GM19467 (cell line): Measurements from ENCODE around the gene THUMPD3.

Source experiments
- ATAC-seq: cut with Tn5 transposase; IDR thresholded peaks from one replicate; pipeline ENCODE4 v1.9.1; 2021; ENCODE audit warnings: mild to moderate bottlenecking, moderate library complexity; ENCODE audit not compliant: unreplicated experiment

The THUMPD3 gene

DNA sequence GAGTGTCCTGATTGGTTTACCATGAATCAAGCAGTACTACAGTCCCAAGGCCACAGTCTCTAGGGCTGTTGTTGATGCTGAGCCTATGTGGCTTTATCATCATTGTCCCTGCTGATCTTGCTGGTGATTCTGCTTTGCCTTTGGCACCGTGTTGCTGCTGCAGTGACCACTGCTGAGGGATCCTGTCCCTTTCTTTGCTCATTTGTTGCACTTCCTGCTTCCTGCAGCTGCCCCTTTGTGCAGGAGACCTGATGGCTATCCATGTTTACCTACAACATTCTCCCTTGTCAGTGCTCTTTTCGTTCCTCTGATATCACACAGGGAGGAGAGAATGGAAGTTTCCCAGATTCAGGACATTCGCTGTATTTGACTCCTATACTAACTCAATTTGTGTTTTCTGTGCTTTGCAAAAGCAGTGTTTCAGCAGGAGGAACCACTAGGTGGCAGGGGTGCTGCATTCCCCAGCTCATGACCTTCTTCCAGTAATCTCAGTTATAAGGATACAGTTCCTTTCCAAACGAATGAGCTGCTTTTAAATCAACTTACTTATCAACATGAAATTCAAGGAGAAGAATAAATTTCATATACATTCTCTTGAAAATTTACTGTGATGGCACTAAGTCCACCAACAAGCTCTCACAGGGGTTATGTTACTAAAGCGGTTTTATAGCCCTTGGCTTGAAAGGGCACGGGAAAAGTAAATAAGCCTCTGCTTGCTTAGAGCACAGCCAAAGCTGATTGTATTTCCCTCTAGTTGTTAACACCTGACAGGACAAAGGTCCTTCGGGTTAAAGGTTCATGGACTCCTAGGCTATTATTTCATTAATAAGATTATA lies 9.7 kb upstream of the THUMPD3 start:
- ATAC-seq: no peak

DNA sequence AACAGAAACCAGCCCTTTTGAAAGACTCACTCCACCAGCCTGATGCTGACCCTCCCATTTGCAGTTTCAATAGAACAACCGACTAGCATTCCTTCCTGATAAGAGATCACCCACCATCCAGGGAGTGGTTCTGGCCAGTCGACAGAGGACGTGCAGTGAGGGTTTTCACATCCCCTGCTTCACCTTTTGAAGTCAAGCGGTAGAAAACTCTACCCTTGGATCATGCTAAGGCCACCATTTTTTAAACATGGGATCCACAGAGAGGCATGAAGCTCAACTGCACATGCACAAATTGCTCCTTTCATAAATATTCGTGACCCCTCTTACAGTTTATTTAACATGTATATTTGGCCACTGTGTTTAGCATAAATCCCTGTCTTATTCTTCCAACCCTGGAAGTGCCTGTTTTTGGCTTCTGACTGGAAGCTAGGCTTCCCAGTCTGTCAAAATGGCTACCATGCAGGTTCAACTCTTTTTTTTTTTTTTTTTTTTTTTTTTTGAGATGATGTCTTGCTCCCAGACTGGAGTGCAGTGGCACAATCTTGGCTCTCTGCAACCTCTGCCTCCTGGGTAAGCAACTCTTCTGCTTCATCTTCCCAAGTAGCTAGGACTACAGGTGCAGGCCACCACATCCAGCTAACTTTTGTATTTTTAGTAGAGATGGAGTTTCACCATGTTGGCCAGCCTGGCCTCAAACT lies 1.0 kb upstream of the THUMPD3 start:
- ATAC-seq: no peak

DNA sequence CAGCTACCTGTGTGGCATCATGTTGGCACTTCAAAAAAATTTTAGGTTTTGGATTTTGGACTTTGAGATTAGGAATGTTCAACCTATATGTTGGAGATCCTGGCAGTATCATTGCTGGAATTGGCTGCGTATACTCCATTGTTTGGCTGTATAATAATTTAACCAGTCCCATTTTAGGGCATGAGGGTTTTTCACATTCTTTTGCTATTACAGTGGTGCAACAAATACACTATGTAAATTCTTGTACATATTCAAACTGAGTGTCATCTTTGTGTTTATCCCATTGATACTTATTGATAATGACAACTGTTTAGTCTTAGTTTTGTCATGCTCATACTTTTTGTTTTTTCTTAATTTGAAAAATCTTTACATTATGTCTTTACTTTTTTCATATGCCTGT lies 6.7 kb downstream of the THUMPD3 start:
- ATAC-seq: no peak

DNA sequence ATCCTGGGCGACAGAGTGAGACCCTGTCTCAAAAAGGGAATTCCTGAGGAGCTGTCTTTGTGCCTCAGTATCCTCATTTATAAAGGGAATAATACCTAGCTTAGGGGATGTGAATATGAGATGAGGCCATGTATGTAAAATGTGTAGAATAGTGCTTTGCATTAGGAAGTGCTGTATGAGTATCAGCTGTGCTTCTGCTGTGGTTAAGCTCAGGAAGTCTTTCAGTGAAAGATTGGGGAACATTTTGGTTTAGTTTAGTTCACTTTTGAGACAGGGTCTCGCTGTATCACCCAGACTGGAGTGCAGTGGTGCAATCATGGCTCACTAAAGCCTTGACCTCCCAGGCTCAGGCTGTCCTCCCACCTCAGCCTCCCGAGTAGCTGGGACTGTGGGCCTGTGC lies 10.6 kb downstream of the THUMPD3 start:
- ATAC-seq: no peak

DNA sequence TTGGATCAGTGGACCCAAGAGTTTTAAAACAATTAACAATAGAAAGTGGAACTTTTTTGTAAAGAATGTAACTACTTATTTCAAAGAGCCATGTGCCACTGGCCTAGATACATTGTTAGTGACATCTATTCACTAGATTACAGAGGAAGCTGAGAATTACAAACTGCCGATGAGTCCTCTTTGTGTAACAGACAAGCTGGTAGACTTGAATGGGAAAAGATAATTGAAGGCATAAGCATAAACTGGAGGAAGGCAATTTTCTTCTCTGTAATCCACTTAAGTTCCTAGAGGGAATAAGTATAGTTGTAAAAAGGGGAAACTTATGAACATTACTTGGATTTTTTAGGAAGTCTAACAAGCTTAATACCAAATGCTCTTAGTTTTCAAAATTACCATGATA lies 15.1 kb downstream of the THUMPD3 start:
- no peak for ATAC-seq

DNA sequence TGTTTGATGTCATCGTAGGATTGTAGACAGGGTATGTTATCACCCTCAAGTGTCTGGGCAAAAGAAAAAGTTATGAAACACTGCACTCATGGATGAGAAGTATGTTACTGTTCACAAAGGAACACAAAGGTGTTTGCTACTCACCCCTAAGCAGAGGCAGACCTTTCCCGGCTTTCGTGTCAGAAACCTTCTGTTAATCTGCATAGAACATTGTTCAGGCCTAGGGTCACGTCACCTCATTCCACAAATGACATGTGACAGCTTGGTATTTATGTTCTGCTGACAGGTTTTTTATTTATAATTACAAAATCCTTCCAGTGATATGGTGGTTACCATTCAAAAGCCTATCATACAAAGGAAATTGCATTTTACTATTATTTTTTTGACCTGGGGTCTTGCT lies 16.5 kb downstream of the THUMPD3 start:
- no peak for ATAC-seq

DNA sequence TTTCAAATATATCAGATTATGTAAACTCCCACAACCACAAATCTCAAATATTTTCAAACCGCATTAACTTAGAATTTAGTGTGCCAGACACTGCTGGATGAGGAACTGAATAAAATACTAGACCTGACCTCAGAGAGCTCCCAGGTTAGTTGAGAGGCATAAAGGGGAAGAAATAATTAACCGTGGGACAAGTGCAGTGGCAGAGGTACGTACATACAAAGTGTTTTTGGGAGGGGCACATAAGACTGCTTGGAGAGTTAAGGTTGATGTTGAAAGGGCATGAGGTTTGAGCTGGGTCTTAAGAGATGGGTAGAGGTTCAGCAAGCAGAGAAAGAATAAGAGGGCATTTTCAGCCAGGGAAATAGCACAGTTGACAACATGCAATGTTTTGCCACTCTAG lies 17.2 kb downstream of the THUMPD3 start:
- no peak for ATAC-seq

DNA sequence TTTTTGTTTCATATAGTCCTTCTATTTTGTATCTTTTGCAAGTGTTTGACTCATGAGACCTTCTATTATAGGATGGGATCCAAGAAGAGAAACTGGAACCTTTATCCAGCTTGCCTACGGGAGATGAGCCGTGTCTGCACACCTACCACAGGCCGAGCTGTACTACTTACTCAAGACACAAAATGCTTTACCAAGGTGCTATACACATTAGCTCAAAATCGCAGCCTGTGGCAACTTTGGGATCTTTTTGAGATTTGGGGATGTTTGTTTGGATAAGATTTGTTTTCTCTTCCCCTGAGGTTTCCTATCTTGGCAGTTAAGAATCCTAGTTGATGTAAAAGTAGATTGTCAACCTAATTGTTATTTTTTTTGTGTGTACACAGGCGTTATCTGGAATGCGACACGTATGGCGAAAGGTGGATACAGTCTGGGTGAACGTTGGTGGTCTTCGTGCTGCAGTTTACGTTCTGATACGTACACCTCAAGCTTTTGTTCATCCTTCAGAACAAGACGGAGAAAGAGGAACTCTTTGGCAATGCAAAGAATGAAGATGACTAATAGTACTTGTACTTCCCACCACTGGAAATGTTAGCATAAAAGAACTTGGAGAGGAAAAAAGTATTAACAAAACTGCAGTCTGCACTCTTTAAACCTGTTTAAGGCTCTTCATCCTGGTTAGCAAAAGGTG lies 21.4 kb downstream of the THUMPD3 start:
- ATAC-seq: no peak

DNA sequence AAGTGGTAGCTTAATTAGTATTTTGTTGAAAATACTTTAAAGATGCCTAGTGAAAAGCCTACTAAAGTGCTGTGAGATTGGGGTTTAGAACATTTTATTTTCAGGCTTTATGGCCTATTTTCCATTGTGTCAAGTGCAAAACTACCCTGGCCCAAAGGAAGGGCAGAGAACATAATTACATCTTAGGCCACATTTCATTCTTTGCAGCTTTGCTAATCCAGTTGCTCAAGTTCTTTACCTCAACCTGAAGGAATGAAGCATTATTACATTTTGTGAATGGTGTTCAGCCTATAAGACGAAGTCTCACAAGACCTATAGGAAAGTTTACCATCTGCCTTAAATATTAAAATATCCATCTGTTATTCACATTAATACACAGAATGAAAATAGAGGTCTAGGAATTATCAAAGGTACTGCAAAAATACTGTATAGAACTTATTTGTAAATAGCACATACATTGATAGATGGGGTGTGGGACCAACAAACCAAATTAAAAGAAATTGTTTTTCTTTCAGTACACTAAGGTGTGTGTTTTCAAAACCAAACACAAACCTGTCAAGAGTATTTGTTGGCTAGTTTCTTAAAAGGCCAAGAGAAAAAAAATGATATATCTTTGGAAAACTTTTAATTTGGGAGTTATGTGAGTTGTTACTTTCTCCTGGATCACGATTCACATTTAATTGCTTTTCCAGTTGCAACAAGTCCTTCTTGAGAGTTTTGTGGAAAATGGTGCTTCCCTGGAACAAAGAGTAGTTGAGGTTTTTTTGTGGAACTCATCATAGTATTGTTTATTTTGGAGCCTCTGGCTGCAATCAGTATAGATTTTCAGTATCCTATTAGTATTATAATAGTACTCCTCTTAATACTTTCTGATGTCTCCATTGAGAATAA lies 22.6 kb downstream of the THUMPD3 start:
- no peak for ATAC-seq

DNA sequence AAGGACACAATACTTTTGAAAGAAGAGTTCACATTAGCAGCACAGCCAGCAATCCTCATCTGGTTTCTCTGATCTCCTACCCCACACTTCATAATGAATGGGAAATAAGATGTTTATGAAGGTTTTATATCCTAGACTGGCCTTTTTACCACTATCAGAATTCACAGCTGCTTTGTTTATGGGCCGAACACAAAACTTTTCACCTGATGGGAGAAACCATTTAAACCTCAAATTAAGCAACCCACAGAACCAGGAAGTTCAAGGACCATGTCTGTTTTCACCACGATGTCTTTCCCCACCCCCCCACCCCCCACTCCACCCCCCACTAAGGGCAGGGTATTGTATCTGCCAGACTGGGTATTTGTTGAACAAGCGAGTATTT lies 23.2 kb downstream of the THUMPD3 start:
- no peak for ATAC-seq

DNA sequence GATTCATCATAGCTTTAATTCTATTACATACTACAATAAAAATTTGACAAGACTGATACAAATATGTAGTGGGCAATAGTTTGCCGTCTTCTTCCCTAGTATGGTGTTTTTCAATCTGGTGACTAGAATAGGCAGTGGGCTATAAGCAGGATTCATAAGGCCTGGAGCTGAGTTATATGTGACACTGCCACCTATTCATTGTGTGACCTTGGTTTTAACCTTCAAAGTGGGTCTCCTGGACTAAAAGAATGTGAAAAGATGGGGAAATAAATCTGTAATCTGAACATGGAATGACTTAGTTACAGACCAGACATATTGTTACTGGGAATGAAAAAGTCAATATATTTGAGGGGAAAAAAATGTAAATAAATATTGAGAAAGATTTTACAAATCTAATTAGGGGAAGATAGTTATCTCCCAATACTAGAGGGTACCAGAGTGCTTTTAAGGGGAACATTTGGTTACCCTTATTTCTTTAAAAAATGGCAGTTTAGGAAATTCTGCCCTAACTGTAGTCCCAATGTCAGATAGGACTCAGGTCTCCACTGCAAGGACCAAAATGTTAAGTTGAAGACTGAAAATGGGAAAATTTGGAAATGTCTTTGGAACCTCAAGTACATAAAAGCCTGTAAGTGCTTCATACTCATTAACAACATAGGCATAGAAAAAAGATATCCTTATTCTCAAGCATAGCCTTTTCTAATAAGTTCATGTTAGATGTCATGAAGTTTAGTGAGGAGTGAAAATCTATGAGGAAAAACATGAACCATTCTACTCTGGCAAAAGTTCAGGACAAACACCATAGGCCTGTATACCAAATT lies 23.9 kb downstream of the THUMPD3 start:
- ATAC-seq: no peak

DNA sequence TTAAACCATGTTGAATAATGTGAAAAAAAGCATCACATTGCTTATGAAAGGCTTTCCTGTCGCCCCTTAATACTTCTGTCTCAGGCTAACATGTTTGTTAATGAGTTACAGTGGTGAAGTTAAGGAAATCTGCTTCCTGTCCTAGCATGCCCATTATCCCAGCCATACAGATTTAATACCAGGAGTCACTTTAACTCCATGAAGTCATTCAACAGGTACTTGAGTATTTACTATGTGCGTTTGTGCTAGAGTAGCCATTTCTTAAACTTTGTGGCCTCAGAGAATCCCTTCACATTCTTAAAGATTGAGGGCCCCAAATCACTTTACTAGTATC lies 24.4 kb downstream of the THUMPD3 start:
- ATAC-seq: no peak

DNA sequence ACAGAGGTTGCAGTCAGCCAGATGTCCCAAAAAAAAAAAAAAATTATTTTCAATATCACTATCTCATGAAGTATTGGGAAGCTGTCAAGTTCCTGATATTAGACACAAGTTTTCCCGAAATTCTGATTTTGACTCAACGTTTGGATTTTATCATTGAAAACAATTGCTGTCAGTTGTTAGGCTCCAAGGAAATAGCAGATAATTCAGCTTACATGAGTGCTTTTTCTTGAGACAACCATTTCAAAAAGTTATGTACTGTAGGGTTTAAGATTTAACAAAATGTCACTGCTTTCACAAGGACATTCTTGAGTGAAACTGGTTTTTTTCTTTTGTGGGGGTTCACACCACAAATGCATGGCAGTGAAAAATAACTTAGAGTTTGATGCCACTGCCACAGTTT lies 25.3 kb downstream of the THUMPD3 start:
- no peak for ATAC-seq

DNA sequence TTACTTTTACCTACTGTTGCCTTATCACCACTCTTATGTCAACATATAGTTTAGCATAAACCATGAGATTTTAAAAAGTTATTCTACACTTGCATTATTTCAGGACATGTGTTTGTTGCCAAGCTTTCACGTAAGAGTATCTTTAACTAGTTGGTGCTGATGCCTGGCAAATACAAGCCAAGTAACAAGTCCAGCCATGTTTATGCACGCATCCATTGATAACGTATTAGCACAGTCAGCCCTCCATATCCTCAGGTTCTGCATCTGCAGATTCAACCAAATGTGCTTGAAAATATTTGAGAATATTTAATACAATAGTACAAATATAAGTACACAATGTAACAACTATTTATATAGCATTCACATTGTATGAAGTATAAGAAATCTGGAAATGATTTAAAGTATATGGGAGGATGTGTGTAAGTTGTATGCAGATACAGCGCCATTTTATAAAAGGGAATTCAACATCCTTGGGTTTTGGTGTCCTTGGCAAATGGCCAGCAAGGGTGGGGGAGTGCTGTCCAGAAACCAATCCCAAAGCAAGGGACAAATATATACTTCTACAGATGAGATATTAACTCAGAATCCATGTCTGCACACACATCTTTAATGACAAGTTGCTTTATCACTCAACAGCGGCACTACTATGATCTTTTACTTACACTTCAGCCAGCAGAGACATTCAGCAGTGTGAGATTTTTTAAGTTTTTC lies 25.9 kb downstream of the THUMPD3 start:
- no peak for ATAC-seq

DNA sequence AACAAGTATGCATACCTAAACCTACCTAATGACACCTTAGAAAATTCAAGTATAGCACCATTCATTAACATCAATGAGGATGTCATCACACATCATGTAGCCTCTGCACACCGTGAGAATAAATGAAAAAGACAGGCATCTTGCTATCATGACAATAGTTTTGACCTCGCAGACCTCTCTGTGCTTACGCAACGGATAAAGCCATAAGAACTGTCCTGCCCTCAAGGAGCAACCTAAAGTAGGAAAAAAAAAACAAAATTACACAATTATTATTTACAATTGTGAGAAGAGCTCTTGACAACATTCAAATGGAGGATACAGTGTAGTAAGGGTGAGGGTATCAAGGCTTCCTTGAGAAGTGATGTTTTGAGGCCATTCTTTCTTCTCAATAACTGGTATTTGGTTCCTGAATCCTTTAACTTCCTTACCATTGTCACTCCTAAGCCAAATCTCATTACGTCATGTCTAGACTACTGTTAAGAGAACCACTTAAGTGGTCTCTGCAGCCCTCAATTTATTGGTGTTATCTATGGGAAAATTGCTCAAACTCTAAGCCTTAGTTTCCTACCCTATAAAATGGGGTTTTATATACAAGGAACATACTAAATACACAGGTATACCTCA lies 27.5 kb downstream of the THUMPD3 start:
- ATAC-seq: no peak

DNA sequence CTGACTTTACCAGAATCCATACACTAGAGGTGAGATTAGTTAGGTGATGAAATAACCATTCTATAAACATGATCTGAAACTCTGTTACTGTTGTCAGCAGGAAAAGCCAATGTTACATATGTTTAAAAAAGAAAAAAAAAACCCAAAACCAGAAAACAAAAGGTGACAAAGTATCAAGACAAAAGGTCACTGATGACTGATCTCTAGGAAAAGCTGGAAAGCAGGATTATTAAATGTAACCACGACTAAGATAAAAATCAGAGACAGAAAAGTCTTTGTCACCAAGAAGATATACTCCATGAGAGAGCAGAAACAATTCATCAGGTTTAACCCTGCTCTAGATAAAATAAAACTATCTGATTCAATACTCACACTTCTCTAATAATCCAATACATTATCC lies 29.2 kb downstream of the THUMPD3 start:
- no peak for ATAC-seq

DNA sequence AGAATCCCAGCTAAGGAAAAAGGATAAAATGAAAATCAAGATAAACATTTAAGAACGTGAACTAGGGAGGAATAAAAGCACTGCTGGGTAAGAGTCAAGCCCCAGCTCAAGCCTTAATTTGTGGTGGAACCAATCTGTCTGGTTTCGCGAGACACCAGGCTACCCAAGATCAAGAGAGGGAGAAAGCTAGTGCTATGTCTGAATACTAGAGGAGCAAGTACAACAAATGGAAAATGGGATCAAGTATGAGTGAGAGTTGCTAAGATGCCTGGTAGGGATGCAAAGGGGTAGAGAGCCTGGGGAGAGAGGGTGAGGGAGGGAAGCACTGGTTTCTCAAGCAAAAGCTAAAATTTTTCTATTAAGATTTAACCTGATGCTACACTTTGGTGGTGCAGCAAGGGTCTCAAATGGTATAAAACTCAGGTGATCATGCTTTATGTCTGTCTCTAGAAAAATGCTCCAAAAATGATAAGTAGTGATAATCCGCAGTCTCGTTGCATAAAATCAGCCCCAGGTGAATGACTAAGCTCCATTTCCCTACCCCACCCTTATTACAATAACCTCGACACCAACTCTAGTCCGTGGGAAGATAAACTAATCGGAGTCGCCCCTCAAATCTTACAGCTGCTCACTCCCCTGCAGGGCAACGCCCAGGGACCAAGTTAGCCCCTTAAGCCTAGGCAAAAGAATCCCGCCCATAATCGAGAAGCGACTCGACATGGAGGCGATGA lies 32.9 kb downstream of the THUMPD3 start:
- ATAC-seq: no peak

DNA sequence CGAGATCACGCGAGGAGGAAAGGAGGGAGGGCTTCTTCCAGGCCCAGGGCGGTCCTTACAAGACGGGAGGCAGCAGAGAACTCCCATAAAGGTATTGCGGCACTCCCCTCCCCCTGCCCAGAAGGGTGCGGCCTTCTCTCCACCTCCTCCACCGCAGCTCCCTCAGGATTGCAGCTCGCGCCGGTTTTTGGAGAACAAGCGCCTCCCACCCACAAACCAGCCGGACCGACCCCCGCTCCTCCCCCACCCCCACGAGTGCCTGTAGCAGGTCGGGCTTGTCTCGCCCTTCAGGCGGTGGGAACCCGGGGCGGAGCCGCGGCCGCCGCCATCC lies 33.4 kb downstream of the THUMPD3 start:
- ATAC-seq: peak; percentile 27
